NCI-H1105 (cell line): ENCODE measurements around the gene PHLPP1.
A peak's percentile ranks its signal among the peaks of the same experiment; 100 is the strongest.

Experiments
- DNase-seq: peaks from one replicate; lab custom pipeline; 2025; lab: John Stamatoyannopoulos, UW

The PHLPP1 gene

DNA sequence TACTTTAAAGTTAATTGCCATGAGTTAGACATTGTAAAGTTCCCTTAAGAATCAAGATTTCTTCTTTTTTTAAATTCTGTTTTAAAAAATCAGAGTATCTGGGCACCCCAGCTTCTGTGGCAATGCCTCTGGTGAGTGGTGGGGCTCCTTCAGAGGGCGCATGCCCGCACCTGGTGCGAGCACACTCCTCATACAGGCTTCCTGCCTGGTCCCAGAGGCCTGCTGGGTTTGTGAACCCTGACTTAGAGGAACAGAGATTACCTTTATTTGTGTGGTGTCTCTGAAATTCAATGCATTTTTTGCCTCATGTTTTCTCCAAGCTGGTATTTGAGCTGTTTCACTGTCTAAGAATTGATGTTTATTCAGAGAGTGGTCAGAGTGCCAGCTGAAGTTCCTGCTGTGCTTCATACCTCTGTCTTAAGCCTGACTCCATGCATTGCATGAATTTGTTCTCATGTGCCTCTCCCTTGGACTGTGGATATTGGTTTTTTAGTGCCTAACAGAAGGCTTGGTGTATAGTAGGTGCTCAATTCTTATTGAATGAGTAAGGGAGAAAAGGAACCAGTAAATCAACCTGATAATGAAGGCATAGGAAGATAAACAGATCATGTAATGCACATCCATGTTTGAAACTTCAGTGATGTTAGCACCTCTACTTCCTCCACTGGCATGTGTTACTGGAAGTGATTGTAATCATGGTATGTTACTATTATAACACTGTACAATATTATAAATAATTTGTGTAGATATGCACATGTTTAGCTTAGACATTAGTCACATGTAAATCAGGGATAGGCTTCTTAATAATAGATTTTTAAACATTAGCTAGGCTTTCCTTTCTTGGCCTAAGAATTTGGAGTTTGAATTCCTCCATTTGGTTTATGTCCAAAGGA is 29.0 kb downstream of the PHLPP1 start:
- DNase-seq: no peak

DNA sequence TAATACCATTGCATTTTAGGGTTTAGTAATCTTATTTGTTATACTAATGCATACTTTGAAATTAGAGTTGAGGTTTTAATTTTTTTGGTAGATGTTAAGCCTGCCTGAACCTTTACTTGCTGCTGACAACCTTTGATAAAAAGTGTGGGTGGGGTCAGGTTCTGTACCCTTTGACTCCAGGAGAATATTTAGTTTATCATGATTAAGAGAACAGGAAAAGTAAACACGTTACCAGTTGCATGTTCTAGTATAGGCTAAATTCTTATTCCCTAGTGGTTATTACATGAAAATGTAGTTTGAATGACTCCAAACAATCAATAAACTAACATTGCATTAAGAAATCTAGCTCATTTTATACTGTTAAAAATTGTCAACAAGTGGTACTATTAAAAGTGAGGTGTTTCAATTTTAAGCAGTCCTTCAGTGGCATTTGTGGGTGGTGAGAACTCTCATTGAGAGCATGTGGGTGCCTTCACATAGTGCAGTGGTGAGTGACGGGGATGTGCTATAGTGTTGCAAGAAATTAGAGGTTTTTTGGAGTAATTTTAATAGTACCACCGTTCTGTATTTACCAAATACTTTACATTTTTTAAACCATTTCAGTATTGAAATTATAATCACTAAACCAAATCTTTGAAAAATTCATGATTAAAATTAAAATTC is 29.9 kb downstream of the PHLPP1 start:
- no peak for DNase-seq

DNA sequence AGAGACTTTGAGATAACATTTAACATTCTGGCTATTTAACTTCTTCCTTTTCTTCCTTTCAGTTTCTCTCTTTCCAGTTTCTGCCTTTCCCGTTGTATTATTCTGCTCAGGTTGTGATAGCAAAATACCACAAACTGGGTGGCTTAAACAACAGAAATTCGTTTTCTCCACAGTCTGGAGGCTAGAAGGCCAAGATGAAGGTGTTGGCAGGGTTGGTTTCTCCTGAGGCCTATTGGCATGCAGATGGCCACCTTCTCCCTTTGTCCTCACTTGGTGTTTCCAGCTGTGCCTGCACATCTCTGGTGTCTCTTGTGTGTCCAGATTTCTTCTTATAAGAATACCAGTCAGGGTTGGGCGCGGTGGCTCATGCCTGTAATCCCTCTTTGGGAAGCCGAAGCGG is 34.0 kb downstream of the PHLPP1 start:
- DNase-seq: no peak

DNA sequence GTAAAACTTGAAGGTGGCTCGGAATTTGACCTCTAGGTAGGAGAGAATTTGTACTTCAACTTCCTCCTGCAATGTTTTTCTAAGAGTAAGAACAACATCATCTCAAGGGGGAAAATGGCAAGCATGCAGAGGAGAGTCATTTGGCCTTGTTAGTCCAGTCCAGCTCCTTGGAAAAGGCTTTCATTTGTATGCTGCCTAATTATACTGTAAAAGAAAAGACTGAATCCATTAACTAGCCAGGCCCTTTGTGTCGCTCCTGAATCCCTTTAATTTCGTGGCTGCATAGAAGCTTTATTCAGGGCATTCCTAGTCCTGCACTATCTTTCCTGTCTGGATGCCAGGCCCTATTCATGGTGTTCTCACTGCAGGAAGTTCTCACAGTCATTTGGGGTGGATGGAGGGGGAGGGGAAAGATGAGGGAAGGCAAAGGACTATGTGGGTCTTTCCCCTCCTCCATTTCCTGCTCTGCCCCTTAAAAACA is 36.0 kb downstream of the PHLPP1 start:
- DNase-seq: peak; percentile 7

DNA sequence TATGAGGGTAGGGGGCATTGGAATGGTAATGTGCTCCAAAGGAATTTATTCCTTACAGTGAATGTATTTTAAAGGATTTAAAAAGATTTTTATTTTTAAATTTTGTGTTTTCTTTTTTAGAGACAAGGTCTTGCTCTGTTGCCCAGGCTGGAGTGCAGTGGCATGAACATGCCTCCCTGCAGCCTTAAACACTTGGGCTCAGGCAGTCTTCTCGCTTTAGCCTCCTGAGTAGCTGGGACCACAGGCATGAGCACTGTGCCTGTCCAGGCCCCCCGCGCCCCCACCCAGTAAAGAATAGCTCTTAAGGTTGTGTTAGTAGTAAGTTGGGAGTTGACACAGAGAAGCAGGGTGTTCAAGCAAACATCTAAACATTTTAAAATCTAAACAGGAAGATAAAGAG is 36.6 kb downstream of the PHLPP1 start:
- DNase-seq: no peak

DNA sequence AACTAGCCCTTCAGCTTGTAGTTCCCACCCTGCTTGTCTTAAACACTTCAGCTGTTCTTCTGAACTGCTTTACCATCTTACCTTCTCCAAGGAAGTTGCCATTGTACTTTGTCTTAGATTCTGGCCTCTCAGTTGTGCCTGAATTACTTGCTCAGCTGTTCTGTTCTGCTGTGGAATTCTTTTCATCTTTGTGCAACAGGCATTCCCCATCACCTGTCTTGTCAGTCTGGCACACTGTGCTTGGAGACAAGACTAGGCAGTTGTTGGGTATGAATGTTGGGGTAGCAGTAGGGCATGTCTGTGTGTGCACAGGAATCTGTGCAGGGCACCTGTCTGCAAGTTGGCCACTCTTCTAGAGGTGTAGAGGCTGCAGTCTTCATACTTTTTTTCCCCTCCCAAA is 38.7 kb downstream of the PHLPP1 start:
- no peak for DNase-seq

DNA sequence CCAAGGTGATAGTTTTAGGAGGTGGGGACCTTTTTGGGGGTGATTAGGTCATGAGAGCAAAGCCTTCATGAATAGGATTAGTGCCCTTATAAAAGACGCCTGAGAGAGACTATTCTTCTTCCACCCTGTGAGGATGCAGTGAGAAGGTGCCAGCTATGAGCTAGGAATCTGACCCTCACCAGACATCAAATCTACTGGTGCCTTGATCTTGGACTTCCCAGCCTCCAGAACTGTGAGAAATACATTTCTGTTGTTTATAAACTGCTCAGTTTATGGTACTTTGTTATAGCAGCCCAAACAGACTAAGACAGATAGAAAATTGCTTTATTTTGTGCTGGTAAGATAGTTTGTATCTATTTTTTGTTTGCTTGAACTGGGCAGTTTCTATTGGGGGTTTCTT is 40.1 kb downstream of the PHLPP1 start:
- no peak for DNase-seq

DNA sequence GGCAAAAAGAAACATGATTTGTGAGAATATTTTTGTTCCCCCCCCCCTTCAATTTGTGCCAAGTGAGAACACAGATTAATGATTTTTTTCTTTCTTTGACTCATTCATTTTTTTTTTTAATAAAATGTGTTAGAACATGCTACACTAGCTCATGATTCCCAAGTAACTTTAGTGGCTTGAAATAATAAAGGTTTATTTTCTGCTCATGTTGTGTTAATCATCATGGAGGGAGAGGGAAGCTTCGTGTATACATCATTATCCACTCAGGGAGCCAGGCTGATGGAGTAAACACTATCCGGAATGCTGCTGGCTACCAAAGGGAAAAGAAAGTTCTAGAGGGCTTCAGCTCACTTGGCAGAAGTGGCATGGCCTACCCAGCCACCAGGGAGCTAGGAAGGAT is 40.6 kb downstream of the PHLPP1 start:
- no peak for DNase-seq

DNA sequence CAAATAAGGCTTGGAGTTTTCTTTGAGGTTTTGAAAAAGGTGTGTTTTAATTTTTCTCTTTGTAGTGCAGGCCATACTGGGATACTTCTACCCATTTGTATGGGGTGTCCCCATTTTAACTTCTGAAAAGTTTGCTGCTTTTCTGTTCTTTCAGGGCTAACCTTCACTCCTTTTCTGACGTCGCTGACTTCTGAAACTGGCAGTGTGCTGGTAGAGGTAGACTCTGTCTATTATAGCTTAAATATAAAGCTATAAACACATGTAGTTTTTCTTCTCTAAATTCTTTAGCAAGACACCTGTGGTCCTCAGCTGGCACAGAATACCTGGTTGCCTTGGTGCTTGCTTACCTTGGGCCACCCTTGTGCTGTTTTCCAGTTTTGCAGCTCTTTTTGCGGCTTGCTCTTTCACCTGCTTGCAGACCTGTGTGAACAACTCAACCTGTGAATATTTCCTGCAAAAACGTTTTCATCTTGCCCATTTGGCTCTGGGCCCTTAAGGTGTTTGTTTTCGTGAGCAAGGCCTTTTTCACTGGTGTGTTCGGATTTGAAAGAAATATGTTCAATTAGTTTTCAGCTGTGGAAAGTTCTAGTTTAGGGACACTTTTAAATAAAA is 42.2 kb downstream of the PHLPP1 start:
- DNase-seq: no peak

DNA sequence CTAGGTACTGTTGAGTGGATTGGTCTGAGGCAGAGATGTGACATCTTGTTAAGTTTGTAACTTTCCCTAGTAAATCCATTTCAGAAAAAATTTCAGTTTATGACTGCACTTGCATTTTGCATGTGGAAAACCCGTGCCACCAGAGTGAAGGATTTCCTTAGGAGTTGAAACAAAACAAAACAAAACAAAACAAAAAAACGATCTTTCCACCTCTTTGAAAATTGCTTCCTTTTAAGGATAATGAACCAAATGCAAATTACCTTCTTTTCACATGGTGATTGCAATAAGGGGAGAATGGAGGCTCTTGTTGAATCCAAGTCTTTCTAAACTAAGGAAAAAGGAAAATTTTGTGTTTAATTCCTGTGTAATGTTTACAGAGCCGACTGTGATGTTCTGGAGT is 43.2 kb downstream of the PHLPP1 start:
- DNase-seq: no peak

DNA sequence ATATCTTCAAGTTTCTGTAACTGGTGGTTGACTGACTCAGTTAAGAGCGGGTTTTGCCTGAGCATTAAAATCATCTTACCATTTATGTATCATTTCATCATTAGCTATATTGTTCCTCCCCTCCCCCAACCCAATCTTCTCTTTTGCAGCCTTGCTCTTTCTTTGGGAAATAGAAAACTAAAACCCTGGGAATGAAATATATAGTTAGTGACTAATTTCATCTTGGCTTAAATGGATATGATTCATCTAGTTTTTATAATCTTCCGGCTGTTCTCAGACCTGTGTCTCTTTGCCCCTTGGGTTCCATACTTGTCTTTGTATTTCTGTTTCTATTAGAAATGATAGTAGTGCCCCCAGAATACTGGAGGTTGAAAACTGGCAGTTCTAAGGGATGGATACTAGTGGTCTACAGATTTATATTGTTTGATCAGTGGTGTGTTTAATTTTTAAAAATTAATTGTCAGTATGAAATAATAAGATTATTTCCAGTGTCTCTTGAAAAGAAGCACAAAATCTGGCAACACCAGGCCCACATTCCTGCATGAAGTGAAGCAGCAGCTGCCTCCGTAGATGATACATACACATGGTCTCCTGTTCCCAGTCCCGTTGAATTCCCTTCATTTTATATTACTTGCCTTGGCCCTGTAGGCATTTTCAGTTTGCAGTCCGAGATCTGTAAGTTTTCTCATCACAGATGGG is 44.5 kb downstream of the PHLPP1 start:
- no peak for DNase-seq

DNA sequence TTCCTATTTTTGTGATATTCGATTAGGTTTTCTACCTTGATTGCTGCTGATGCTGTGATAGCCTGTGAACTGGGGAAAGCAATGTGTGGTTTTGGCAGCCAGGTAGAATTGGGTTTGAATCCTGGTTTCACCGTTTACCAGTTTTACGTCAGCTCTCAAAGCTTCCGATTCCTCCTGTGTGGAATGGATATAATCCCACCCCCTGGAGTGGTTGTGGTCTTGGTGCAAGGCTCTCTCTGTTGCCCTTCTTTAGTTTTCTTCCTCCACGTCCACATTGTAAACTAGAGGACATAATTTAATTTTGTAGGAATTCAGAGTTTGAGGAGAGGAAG is 45.0 kb downstream of the PHLPP1 start:
- no peak for DNase-seq

DNA sequence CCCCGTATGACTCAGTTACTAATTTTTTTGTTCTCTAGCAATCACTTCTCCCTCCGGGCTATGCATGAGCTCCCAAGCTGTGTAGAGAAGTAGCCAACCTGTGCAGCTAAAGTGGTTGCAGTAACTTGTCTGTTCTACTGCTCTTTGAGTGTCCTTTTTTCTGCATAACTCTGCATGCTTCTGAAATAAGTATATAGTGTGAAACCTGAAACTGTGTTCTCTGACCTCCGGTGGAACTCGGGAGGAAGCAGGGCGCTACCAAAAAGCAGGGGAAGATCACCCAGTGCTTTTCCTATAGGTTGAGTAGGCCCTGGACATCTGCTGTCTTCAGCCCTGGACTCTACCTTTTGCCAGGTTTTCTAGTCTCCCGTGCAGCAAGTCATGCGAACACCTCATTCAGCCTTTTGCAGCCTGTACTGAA is 47.8 kb downstream of the PHLPP1 start:
- DNase-seq: no peak

DNA sequence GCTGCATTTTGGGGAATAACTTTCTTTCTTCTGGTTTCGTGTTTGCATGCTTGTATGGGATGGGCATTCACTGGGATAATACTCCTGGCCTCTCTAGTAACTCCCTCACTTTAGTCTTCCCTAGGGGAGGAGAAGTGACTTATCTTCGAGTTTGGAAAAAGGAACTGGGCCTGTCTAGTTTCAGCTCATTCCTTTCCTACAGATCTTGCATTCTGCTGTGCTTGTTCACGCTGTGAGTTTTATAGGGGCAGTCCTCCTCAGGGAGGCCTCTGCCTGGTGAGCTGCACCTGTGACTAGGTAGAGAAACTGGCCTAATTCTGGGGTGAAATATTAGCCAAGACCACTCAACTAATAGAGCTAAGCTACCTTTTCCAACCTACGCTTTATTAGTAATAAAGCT is 50.9 kb downstream of the PHLPP1 start:
- DNase-seq: no peak

DNA sequence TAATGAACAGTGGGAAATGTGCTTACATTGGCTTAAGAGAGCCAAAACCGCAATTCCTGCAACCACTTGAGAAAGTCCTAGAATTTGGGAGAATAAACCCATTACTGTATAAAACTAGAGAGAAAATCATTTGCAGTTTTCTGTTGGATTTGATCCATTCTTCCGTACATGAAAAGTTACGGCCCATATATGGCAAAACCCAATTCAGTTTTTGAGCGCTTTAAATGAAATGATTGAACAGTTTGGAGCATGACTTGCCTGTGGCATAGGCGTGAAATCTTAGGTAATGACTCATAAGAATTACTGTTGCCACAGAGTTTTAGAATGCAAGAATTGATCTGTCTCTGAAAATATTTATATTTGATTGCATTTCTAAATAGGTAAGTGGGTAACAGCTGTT is 52.0 kb downstream of the PHLPP1 start:
- no peak for DNase-seq

DNA sequence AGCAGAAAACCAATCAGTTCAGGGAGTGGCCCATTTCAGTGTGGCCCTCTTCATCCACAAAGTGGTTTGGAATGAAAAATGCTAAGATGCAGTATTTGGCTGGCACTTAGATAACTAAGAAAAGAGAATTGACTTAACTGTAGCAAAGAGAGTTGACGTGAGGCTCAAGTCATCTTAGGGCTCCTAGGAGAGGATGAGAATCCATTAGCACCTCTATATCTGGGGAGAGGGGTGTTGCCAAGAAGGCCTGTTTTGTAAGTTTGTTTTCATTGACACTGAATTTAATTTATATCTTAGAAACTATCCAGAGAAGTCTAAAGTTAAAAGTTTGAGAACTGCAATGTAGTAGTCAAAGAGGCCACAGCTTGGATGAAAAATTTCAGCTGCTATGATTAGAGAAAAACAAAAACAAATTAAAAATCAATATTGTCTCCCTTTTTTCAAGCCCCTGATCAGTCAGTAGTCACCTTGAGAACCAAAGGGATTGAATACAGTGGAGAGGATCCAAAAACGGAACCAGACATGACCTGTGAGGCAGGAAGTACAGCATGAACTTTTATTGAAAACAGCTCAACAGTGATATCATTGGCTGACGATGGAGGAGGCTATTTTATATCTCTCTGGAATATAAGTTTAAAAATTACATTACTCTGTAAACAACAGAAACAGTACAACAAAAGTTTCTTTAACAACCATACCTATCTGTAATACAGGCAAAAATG is 52.7 kb downstream of the PHLPP1 start:
- DNase-seq: no peak

DNA sequence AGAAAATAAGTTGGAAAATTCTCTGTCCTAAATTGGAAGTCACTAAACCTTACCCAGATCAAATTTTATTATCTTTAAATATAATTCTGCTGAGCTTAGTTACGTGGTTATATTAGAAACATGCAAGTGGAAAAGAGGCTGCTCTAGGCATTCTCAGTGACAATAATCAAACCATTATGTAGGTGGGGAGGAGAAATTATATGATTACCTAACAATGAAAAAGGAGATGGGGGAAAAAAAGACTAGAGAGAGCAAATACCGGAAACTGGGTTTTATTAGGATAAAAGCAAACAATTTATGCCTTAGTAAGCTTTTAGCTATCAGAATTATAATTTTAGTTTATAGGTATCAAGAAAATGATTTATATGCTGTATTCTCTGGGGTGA is 53.2 kb downstream of the PHLPP1 start:
- no peak for DNase-seq

DNA sequence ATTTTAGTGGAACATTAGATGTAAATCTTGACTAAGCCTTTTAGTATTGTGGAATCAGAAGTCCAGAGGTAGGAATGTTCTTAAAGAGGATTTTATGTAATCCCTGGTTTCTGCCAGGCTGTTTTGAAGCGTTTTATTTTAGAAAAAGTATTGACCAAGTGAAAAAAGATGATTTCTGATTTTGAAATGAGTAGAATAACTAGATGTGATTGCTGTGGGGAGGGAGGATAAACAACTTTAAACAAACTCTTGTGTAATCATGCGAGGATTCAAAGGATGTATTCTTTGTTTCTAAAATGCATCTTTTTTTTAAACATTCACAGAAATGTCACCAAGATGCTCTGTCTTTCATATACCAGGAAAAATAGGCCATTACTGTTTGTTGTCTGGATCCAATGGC is 53.9 kb downstream of the PHLPP1 start:
- no peak for DNase-seq

DNA sequence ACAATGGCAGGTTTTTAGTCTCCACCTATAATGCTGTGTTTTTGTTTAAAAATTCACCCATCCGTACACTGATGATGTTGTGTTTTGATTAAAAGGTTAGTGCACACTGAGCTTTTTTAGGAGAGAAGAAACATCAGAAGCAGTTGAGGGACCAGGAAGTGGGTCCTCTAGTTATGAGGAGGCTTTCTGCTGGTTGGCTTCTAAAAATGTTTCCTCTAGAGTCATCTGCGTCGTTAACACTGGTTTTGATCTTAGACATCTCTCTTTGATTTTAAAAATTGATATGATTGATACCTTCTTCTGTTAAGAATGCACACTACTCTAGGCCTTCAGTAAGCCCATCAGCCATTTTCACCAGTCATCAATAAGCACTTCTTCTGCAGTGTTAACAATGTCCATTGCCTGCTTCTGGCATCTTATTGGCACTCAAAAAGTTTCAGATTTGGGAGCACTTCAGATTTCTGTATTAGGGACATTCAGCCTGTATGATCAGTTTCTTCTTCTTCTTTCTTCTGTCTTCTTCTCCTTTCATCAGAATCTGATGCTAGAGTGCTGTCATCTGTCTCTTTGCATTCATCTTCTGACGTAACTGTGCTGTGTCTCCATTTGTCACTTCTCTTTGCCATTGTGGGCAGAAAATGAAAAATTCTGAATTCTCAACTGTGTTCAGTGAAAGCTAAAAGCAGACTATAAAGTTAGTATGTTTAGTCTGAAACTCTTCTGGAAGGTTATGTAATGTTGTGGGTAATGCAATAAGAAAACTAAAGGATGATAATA is 56.3 kb downstream of the PHLPP1 start:
- no peak for DNase-seq

DNA sequence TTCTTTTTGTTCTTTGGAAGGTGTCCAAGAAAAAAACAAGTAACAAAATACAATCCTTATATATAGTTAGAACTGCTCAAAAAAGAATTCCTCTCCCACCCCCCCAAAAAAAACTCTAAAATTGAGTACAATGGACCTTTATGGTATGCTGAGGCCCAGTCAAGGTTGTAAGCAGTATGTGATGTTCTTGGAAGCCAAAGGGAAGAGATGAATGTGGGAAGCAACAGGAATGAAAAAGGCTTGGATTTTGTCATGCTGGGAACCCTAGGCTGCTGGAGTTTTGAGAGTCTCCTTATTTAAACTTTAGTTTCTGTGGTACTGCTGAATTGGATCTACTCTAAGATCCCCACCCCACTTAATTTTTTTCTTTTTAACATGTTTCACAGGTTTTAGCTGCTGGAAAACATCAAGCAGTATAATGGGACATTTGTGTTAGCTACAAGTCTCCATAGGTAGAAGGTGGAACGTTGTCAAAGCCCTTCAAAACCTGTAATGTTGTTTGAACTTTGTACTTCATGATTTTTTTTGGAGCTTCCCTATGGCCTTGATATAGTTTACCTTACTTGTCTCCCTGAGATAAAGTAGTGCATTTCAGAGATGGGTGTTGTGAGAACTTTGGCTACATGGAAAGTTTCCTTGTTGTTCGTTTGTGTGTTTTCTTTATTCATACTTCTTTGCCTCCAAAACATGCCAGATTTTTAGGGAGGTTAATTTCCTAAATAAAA is 57.7 kb downstream of the PHLPP1 start:
- DNase-seq: no peak
